Lower leg skin (tissue), 3 donors: ENCODE results near the gene MAP2K6.

Source experiments
- CTCF ChIP-seq, 3 donors: fragments of 450-650 bp; IDR thresholded peaks; one replicate each; pipeline ENCODE4 v1.5.1; 2016; ENCODE audit warnings: antibody characterized with exemption in 3 of 3, mild to moderate bottlenecking in 3 of 3, moderate library complexity in 2 of 3
- POLR2A ChIP-seq, 2 donors: fragments of 450-650 bp; IDR thresholded peaks; one replicate each; pipeline ENCODE4 v1.6.1; 2016 to 2017; ENCODE audit warnings: antibody characterized with exemption in 2 of 2, mild to moderate bottlenecking in 1 of 2, moderate library complexity in 1 of 2

- TF ChIP-seq POLR2A (IDR thresholded peaks at IDR 0.05) (no peak), CTCF (IDR thresholded peaks at IDR 0.05) (no peak)
Observed at GRCh38 chr17:69411766-69412165, 2.7 kb upstream of the MAP2K6 start.
